ENCODE measurements around the gene FCHSD1.
A peak's percentile ranks its signal among the peaks of the same experiment; 100 is the strongest.

FCHSD1 gene

DNA sequence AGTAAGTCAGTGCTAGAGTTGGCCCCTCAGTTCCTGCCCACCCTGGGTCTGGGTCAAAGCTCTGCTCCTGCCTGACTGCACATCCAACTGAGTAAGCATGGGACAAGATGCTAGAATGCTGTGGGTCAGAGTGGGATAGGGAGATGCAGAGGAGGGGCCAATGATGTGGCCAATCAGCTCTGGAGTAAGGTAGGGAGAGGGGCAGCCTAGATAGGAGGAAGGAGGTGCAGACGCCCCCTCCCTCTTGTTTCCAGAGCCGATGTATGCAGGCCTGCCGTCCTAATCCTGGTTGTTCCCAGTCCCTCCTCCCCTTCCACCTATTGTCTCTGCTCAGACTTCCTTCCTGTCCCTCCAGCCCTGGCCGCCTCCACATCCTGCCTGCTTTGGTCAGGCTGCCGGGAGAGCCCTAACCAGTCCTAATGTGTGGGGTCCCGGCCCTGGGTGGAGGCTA, 29.6 kb upstream of the FCHSD1 start:
- no peaks in the 10 kb centered on the region for H3K27me3 ChIP-seq (ENCODE audit: insufficient read depth, poor library complexity, severe bottlenecking)
- DNase-seq (ENCODE audit: low read depth in 1 of 2, low spot score in 1 of 2), result no peak

GRCh38 chr5:141680178-141680577, 29.0 kb upstream of the FCHSD1 start:
- DNase-seq (ENCODE audit: low read depth in 1 of 2, low spot score in 1 of 2), result no peak
- Histone ChIP-seq H3K27ac (replicated peaks) (no peak overlapping the region), H3K27me3 (ENCODE audit: insufficient read depth, poor library complexity, severe bottlenecking) (no peaks in the 10 kb centered on the region), H3K4me3 (replicated peaks; ENCODE audit: insufficient read depth, low read length) (no peak overlapping the region)
- TF ChIP-seq, protein P1, sequence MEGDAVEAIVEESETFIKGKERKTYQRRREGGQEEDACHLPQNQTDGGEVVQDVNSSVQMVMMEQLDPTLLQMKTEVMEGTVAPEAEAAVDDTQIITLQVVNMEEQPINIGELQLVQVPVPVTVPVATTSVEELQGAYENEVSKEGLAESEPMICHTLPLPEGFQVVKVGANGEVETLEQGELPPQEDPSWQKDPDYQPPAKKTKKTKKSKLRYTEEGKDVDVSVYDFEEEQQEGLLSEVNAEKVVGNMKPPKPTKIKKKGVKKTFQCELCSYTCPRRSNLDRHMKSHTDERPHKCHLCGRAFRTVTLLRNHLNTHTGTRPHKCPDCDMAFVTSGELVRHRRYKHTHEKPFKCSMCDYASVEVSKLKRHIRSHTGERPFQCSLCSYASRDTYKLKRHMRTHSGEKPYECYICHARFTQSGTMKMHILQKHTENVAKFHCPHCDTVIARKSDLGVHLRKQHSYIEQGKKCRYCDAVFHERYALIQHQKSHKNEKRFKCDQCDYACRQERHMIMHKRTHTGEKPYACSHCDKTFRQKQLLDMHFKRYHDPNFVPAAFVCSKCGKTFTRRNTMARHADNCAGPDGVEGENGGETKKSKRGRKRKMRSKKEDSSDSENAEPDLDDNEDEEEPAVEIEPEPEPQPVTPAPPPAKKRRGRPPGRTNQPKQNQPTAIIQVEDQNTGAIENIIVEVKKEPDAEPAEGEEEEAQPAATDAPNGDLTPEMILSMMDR (IDR thresholded peaks at IDR 0.05; ENCODE audit: insufficient read depth, low read length), result no peak
- no peak for TF ChIP-seq REST (IDR thresholded peaks at IDR 0.05; ENCODE audit: insufficient replicate concordance, low read depth)
- no peak for TF ChIP-seq GABPA (IDR thresholded peaks at IDR 0.05; ENCODE audit: low read depth)
- TF ChIP-seq POLR2AphosphoS5 (IDR thresholded peaks at IDR 0.05; ENCODE audit: low read depth), result no peak
- TF ChIP-seq SPI1 (IDR thresholded peaks at IDR 0.05; ENCODE audit: borderline replicate concordance, low read depth), result no peak

More for the DNA sequence above, 29.6 kb upstream of the FCHSD1 start:
- H3K27ac ChIP-seq (replicated peaks), result peak overlapping the region; percentile 82; the same call in 1 of the 2 replicates
- TF ChIP-seq REST (IDR thresholded peaks at IDR 0.05; ENCODE audit: insufficient replicate concordance, low read depth), result no peak
- no peak for TF ChIP-seq POLR2AphosphoS5 (IDR thresholded peaks at IDR 0.05; ENCODE audit: low read depth)
- TF ChIP-seq SPI1 (IDR thresholded peaks at IDR 0.05; ENCODE audit: borderline replicate concordance, low read depth), result no peak
- TF ChIP-seq, protein P1 (IDR thresholded peaks at IDR 0.05; ENCODE audit: insufficient read depth, low read length), result no peak
- TF ChIP-seq GABPA (IDR thresholded peaks at IDR 0.05; ENCODE audit: low read depth), result no peak
- H3K4me3 ChIP-seq (replicated peaks; ENCODE audit: insufficient read depth, low read length), result peak overlapping the region; percentile 46; the same call in 1 of the 2 replicates

GRCh38 chr5:141677415-141677814, 26.2 kb upstream of the FCHSD1 start:
- no peaks in the 10 kb centered on the region for H3K27me3 ChIP-seq (ENCODE audit: insufficient read depth, poor library complexity, severe bottlenecking)
- no peak for TF ChIP-seq REST (IDR thresholded peaks at IDR 0.05; ENCODE audit: insufficient replicate concordance, low read depth)
- no peak for TF ChIP-seq POLR2AphosphoS5 (IDR thresholded peaks at IDR 0.05; ENCODE audit: low read depth)
- no peak for TF ChIP-seq SPI1 (IDR thresholded peaks at IDR 0.05; ENCODE audit: borderline replicate concordance, low read depth)
- TF ChIP-seq, protein P1 (IDR thresholded peaks at IDR 0.05; ENCODE audit: insufficient read depth, low read length), result no peak
- no peak for TF ChIP-seq GABPA (IDR thresholded peaks at IDR 0.05; ENCODE audit: low read depth)
- DNase-seq (ENCODE audit: low read depth in 1 of 2, low spot score in 1 of 2), result no peak
- no peak overlapping the region for H3K27ac ChIP-seq (replicated peaks)
- no peak overlapping the region for H3K4me3 ChIP-seq (replicated peaks; ENCODE audit: insufficient read depth, low read length)
